DMS53 treated with DMSO at 0.1 percent for 48 hours (cell line): ENCODE measurements around the gene LIPI.

Source experiments
- DNase-seq: peaks from one replicate; lab custom pipeline; 2025; ENCODE audit not compliant: unreplicated experiment; lab: John Stamatoyannopoulos, UW

Gene LIPI

GRCh38 chr21:14210738-14211137 is at the start of gene LIPI:
LIPI (minus strand) TSS chr21:14210955; CDS start chr21:14210845, 110 bp downstream.
- DNase-seq = no peak

DNA sequence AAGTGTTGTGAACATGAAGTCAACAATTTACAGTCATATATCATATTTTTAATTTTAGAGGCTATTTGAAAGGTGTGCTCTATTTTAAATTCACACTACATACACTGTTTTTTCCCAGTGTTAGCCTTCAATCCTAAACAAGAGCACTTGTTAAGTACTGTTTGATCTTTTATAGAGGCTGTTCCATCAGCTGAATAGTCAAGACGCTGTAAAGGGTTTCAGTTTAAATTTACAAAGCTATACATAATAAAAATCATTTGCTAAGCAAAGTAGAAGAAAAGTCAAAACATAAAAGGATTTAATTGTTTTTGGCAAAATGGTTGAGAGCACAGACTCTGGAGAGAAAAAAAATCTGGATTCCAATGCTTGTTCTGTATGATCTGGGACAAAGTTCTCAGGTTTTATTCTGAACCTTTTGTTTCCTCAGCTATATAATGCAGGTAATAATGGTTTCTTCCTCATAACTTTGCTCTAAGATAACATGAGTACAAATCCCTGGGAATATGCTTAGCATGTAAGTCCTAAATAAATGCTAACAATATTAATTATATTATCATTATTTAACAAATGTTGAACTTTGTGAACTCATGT is 49.5 kb upstream of the LIPI start:
- no peak for DNase-seq

- peak; percentile 59 for DNase-seq
These were observed 49.0 kb upstream of the LIPI start for GRCh38 chr21:14259747-14260146.

- DNase-seq = no peak
These were observed 40.6 kb upstream of the LIPI start for GRCh38 chr21:14251336-14251735.

DNA sequence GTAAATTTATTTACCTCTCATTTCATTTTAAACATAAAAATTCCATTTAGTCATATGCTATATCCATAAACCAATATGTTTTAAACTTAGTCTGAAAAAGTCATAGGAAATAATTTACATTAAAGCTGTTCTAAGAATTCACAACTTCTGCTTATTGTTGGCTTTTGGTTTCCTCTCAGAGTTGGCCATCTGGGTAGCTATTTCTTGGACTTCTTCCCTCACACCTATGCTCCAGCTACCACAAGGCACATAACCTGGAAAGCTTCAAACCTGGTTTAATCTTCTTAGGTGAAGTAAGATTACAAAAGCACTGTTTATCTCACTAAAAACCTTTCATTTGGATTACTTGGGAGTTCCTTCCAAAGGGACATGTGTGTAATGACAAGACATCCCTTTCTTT is 35.0 kb upstream of the LIPI start:
- DNase-seq = no peak

- DNase-seq = no peak
These were observed 34.2 kb upstream of the LIPI start for GRCh38 chr21:14244911-14245310.

- no peak for DNase-seq
These were observed 33.1 kb upstream of the LIPI start for GRCh38 chr21:14243874-14244273.

- DNase-seq = no peak
These were observed 32.7 kb upstream of the LIPI start for GRCh38 chr21:14243461-14243860.

DNA sequence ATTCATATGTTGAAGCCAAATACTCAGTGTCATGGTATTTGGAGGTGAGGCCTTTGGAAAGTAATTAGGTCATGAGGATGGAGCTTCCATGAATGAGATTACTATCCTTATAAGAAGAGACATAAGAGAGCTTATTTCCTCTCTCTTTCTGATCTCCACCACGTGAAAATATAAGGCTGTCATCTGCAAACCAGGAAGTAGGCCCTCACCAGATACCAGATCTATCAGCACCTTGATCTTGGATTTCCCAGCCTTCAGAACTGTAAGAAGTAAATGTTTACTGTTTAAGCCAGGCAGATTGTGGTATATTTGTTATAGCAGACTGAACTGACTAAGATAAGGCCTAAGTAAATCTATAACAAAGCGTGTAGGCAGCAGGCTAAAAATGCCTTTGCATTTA is 30.5 kb upstream of the LIPI start:
- no peak for DNase-seq

DNA sequence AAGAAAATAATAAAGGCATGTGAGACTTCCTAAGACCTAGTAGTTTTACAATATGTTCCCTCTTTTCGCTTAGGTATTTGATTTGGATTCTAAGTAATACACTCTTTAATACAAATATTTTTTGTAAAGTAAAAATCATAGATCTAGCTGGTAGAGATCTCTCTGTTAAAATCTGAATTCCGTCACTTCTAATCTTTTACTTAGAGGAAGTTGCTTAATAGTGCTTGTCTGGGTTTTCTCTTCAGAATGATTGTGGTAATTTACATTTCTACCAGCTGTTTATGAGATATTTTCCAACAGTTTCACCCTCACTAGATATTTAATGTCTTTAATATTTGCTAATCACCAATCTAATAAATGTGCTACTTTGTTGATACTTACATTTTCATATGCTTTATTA is 28.5 kb upstream of the LIPI start:
- DNase-seq = no peak

DNA sequence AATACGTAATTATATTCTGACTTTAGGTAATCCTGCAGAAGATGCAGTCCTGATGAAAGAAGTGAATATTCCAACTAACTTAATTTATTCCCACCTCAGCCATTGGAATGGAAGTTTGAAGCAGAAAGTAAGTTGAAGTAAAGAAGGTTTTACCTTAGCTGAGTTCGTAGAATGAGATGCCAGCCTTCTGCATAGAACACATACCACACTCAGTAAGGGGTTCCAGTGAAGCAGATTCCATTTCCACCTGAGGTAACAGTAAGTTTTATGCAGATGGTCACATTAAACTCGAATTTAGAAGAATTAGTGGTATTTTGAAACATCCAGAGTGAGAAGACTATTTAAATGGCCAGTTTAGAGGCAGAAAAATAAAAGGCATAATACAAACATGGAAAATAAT is 25.4 kb upstream of the LIPI start:
- DNase-seq = no peak

DNA sequence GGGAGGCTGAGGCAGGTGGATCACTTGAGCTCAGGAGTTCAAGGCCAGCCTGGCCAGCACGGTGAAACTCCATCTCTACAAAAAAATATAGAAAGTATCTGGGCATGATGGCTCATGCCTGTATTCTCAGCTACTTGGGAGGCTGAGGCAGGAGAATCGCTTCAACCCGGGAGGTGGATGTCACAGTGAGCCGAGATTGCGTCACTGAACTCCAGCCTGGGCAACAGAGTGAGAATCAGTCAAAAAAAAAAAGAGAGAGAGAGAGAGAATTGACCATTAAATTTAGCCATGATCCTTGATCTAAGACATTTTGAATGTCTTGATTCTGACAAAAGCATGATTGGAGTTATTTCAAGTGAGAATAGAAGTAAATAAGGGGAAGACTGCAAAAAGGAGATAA is 24.3 kb upstream of the LIPI start:
- DNase-seq = no peak

GRCh38 chr21:14229399-14229798 is 18.6 kb upstream of the LIPI start:
- no peak for DNase-seq

DNA sequence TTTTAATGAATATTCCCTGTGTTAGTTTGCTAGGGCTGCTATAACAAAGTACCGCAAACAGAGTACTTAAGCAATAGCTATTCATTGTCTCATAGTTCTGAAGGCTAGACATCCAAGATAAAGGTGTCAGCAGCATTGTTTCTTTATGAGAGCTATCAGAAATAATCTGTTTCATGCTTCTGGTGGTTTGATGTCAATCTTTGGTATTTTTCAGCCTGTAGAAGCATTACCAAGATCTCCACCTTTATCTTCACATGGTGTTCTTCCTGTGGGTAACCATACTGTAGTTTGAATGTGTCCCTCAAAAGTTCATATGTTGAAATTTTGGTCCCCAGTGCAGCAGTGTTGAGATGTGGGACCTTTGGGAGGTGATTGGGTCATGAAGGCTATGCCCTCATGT is 12.6 kb upstream of the LIPI start:
- DNase-seq = no peak

GRCh38 chr21:14215971-14216641 is 5.4 kb upstream of the LIPI start, which contains the start of gene RBM11:
RBM11 (plus strand) TSS chr21:14216157; CDS start chr21:14216187, 30 bp downstream.
- DNase-seq = peak; percentile 60

DNA sequence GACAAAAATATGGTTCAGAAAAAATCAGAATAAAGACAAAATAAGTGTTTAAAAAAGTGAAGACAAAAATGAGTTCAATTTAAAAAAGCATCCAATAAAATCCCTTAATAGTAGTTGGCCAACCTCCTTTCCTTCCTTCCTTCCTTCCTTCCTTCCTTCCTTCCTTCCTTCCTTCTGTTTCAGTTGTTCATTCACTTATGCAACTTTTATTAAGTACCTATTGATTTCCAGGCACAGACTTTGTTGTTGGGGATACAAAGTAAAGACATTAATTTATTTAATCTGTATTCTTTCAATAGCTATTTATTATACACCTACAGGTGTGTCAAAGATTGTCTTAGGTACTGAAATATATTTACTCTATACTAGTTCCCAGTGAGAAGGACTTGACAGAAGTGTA is 2.4 kb upstream of the LIPI start:
- DNase-seq = no peak

GRCh38 chr21:14206222-14206621 is 4.5 kb downstream of the LIPI start:
- DNase-seq = no peak

DNA sequence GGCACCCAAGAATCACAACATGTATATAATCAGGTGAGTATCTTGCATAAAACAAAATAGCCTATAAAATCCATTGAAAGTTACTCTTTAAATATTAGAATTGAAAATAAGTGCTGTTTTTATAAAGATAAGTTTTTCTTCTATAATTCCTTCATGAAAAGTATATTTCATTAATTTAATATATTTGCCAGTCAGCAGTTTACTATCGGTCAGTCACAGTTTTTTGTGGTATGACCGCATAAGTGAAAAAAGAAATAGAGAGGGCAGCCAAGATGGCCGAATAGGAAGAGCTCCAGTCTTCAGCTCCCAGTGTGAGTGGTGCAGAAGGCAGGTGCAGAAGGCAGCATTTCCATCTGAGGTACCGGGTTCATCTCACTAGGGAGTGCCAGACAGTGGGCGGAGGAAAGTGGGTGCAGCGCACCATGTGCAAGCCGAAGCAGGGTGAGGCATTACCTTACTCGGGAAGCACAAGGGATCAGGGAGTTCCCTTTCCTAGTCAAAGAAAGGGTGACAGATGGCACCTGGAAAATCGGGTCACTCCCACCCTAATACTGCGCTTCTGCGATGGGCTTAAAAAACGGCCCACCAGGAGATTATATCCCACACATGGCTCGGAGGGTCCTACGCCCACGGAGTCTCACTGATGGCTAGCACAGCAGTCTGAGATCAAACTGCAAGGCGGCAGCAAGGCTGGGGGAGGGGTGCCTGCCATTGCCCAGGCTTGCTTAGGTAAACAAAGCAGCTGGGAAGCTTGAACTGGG is 44.1 kb downstream of the LIPI start:
- peak; percentile 60 for DNase-seq

GRCh38 chr21:14143999-14144398 is 66.8 kb downstream of the LIPI start:
- DNase-seq = no peak

GRCh38 chr21:14124266-14124665 is 86.5 kb downstream of the LIPI start:
- no peak for DNase-seq

DNA sequence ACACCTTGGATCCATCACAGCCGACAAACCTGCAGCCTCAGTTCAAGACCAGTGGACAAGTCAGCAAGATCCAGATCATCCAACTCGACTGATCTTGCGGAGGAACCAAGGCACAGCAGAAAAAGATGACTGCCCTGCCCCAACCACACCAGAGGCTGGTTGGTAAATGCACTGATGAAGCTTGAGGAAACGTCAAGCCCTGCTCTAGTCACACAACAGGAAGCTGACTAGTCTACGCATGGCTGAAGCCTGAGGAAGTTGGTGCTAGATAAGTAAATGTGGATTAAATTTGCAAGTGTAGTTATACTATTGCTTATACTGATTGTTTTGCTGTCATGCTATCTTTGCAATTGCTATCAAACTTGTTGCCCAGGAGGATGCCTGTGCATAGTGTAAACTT is 89.0 kb downstream of the LIPI start:
- DNase-seq = no peak

- DNase-seq = peak; percentile 44
These were observed 90.5 kb downstream of the LIPI start for GRCh38 chr21:14120091-14120734.
